A549 treated with RU486 at 1 μM for 4 hours (cell line): ENCODE data around the gene LBHD1. TPM values are rescaled to one million over a fixed set of nuclear protein-coding genes. Genes with fewer than 3 reads are reported as not detected.

ENCODE experiments used
- total RNA-seq: library from RNA; stranded (reverse); fragments of 200-300 nt; extraction: Qiagen RNA extraction; gene quantifications from 5 replicates; pipeline ENCODE4 v1.2.3, GENCODE V29; 2022; ENCODE audit warnings: low read depth

Gene LBHD1
- 5.0 to 5.5 TPM (median 5.2 TPM) in 5 replicates for total RNA-seq

DNA sequence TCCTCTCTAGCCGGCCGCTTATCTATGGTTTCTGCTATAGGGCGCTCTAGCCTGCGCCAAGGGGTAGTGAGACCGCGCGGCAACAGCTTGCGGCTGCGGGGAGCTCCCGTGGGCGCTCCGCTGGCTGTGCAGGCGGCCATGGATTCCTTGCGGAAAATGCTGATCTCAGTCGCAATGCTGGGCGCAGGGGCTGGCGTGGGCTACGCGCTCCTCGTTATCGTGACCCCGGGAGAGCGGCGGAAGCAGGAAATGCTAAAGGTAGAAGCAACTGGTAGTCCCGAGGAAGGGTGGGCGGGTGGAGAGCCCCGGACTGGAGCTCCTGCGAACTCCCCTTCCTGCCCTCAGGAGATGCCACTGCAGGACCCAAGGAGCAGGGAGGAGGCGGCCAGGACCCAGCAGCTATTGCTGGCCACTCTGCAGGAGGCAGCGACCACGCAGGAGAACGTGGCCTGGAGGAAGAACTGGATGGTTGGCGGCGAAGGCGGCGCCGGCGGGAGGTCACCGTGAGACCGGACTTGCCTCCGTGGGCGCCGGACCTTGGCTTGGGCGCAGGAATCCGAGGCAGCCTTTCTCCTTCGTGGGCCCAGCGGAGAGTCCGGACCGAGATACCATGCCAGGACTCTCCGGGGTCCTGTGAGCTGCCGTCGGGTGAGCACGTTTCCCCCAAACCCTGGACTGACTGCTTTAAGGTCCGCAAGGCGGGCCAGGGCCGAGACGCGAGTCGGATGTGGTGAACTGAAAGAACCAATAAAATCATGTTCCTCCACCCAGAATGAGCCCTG, at the start of gene LBHD1, which contains the start of gene UQCC3:
Gene LBHD1 (minus strand): TSS at position 660 of the 782 bp plus-strand sequence. CDS start 2,236 bp downstream, outside the sequence.
Gene UQCC3 (plus strand): TSS at position 66 of the 782 bp plus-strand sequence. CDS start 73 bp downstream, at position 139.

DNA sequence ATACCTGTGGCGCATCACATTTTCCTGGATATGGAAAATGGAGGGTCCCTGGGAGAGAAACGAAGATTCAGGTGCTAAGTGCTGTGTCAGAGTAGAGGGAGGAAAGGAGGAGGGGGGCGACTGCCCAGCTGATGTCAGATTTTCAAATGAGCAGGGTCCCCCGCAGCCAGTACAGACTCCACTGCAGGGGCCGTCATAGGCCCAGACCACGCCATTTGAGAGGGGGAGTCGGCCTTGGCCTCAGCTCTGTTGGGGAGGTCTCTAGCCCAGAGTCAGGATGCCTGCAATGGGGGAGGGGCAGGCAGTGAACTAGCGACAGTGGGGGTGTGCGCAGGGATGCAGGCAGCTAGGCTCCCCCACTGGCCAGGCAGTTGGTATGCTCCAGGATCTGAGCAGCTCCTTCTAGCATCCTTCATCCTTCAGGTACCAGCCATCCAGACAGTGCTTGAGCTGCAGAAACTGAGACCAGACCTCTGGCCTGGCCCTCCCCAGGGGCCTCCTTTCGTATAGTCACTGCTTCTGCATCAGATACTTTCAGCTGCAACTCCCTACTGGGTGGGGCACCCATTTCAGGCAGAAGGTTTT, 35.3 kb upstream of the LBHD1 start, which contains the start of the genes BSCL2 and GNG3:
Gene BSCL2 (minus strand): TSS at position 148 of the 585 bp plus-strand sequence. CDS start 229 bp downstream, outside the sequence.
Gene GNG3 (plus strand): TSS at position 400 of the 585 bp plus-strand sequence. CDS start 620 bp downstream, outside the sequence.

DNA sequence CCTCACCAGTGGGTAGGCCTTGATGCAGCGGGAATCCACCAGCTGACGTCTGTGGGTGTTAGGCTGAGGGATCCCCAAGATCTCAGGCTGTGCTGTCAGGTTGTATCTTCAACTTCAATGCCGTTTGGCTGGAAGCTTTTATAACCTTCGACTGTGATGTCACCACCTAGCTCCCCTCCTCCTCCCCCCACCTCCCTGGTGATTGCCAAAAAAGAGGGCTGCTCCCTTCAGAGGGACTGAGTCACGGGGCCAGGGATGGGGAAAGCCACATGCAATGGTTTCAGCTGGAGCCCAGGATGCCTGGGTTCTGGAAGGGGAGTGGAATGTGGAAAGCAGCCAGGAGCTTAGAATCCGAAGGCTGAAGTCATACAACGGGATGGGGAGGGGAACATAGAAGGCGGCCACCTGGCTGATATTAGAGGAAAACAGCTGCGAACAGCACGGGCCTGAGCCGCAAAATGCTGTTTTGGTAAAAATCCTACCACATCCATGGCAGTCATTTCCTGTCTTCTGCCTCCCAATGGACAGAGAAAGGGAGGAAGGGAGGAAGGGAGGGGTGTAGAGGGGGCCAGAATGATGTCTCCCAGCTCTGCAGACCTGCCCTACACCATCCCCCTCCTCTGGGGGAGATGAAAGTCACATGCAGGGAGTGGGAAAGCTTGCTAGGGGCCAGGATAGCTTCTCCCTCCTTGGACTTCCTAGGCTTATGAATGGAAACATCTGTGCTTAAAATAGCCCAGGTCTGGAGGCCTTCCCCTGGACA, 17.5 kb upstream of the LBHD1 start, which contains the start of gene LRRN4CL:
Gene LRRN4CL (minus strand): TSS at position 110 of the 763 bp plus-strand sequence. CDS start 1,022 bp downstream, outside the sequence.

DNA sequence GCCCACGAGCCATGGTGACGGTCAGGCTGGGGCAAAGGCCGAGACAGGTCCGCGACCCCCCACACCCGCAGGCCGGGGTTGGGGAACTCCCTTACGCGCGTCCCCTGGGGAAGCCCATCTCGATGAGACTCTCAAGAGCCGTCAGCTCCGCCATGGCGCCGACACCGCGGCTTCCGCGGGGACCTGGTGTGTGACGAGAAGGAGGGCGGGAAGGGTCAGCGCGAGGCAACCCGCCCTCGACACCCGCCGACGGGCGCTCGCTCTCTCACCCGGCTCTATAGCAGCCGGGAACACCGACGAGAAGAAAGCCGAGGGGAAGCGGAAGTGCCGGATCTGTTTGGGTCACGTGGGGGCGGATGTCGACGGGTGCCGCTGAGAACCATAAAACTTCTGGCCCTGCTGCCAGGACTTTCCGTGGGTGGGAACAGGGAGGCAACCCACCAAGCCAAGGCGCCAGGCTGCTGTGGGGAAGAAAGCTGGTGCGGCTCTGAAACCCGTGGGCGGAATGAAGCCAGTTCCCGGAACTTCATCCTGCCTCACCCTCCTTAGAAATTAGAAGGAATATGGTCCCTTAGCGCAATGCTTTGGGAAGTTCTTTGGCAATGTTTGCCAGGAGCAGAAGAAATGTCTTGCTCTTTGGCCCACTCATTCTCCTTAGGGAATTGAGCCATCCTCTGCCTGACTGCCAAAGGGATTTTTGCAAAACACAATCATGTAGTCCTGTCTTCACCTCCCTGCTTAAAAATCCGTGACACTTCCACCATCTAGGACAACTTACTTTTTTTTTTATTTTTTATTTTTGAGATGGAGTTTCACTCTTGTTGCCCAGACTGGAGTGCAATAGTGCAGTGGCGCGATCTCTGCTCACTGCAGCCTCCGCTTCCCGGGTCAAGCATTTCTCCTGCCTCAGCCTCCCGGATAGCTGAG, 7.0 kb upstream of the LBHD1 start, which contains the start of gene UBXN1:
Gene UBXN1 (minus strand): TSS at position 304 of the 927 bp plus-strand sequence. CDS start 150 bp downstream, at position 154.

DNA sequence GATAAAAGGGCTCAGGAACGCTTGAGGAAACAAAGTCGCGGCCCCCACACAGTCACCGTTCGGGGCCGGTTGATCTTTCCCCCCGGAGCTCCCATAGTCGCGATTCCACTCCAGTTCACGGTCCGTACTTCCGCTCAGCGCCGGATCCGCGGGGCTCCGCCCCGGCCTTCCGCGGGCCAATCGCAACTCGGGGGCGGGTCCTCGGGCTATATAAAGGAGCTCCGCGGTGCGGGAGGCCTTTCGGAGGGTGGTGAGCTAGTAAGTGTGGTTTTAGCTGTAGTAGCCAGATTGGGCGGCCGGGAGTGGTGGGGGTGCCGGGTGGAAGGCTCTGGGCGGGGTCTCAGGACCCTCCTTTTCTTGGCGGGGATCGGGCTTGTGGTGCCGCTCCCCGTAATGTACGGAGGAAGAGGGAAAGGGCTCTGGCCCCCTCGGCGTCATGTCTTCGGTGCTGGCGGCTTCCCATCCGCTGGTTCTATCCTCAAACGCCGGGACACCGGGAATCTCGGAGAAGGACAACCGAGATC, 6.9 kb downstream of the LBHD1 start, which contains the start of the genes C11orf98 and CSKMT:
Gene C11orf98 (minus strand): TSS at position 136 of the 524 bp plus-strand sequence. CDS start 41 bp downstream, at position 95.
Gene CSKMT (plus strand): TSS at position 238 of the 524 bp plus-strand sequence. CDS start 568 bp downstream, outside the sequence.

DNA sequence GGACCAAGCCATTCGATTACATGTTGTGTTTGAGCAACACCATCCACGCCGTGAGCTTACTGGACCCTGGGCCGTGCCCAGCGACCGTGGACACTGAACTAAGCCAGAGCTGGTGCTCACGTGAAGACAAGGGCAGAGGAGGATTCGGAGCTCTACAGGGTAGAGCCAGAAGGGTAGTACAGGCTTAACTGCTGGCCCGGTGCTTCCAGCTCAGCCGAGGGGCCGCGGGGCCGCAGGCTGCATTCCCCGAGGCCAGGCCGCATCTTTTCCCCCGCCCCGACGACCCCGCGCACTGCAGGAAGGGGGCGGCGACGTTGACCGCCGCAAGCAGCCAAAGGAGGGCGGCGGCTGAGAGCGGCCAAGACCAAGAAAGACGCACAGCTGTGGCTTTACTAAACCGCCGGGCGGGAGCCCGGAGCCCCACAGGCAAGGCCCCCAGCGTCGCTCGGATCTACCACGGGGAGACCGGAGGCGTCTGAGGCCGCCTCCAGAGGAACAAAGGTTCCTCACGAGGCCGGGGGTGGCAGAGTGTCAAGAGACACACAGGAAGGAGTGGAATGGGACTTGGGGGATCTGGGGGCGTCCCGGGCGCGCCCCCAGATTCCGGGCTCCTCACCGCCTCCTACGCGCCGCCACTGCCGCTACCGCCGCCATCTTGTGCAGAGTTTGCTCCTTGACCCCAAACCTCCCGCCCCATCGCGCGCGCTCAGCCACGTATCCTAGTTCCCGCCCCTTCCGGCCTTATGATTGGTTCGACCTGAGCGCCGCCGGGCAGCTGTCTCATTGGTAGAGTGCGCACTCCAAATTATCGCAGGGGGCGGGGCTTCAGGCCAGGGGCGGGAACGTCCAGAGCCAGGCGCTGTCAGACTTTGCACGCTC, 25.9 kb downstream of the LBHD1 start, which contains the start of gene GANAB:
Gene GANAB (minus strand): TSS at position 668 of the 879 bp plus-strand sequence. CDS start 14 bp downstream, at position 654.

DNA sequence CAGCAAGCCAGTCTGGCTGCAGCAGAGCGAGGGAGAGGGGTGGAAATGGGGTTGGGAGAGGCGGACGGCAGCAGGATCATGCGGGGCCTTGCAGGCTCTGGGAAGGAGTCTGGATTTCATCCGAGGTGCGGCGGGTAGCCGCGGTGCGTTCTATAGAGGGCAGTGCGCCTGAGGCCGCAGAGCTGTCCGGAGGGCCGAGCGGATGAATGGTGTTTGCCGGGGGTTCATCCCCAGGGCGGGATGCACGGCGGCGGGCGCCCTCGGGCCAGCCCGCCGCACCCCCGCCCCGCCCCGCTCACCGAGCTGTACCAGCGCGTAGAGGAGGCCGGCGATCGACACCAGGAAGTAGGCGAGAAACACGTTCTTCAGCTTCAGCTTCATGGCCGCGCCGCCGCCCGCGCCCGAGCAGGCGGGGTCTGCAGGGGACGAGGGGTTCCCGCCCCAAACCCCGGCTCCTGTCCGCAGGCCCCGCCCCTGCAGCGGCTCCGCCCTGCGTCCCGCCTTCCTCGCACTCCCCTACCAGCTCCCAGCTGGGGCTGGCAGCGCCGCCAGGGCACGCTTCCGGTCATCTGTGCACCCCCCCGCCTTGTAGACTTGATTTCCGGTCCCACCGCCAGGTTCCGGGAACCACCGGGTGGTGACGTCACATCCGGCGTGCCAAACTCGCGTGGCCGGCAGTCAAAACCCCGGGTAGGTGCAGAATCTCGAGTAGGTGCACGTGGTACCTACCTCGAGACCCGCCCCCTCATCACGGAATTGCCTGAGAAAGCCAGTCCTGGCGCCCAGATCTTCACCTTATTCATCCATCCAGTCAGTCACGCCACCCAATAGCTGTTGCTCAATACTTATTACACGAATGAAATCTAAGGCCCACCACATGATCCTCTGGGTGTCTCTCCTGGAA, 50.2 kb downstream of the LBHD1 start, which contains the start of gene B3GAT3:
Gene B3GAT3 (minus strand): TSS at position 420 of the 904 bp plus-strand sequence. CDS start 39 bp downstream, at position 381.

Other genes with a start within 250 kb of the LBHD1 start
- 186 to 202 TPM (median 195 TPM) in 5 replicates for gene AHNAK, start 125.5 kb downstream of the LBHD1 start, total RNA-seq
- 1,853 to 2,125 TPM (median 1,992 TPM) in 5 replicates for gene EEF1G, start 98.4 kb downstream of the LBHD1 start, total RNA-seq
- 11.5 to 15.8 TPM (median 13.0 TPM) in 5 replicates for gene TUT1, start 80.7 kb downstream of the LBHD1 start, total RNA-seq
- 83.9 to 88.1 TPM (median 84.8 TPM) in 5 replicates for gene MTA2, start 70.4 kb downstream of the LBHD1 start, total RNA-seq
- 15.6 to 28.5 TPM (median 24.4 TPM) in 5 replicates for gene EML3, start 59.5 kb downstream of the LBHD1 start, total RNA-seq
- gene ROM1, start 59.0 kb downstream of the LBHD1 start, total RNA-seq = 2.6 to 4.7 TPM (median 3.8 TPM) in 5 replicates
- gene B3GAT3, start 50.3 kb downstream of the LBHD1 start, total RNA-seq = 38.7 to 56.9 TPM (median 51.6 TPM) in 5 replicates
- 241 to 274 TPM (median 257 TPM) in 5 replicates for gene GANAB, start 25.7 kb downstream of the LBHD1 start, total RNA-seq
- 15.2 to 22.5 TPM (median 21.2 TPM) in 5 replicates for gene INTS5, start 19.0 kb downstream of the LBHD1 start, total RNA-seq
- gene C11orf98, start 7.1 kb downstream of the LBHD1 start, total RNA-seq = 130 to 179 TPM (median 143 TPM) in 5 replicates
- 11.1 to 17.8 TPM (median 15.6 TPM) in 5 replicates for gene CSKMT, start 7.0 kb downstream of the LBHD1 start, total RNA-seq
- gene UQCC3, start 594 bp downstream of the LBHD1 start, total RNA-seq = 24.4 to 38.3 TPM (median 37.7 TPM) in 5 replicates
- gene UBXN1, start 6.8 kb upstream of the LBHD1 start, total RNA-seq = 108 to 131 TPM (median 123 TPM) in 5 replicates
- gene LRRN4CL, start 17.3 kb upstream of the LBHD1 start, total RNA-seq = 0.07 to 0.13 TPM (median 0.13 TPM) in 3 of 5 replicates, not detected in the others
- gene BSCL2, start 35.2 kb upstream of the LBHD1 start, total RNA-seq = 55.6 to 100 TPM (median 73.5 TPM) in 5 replicates
- gene GNG3, start 35.4 kb upstream of the LBHD1 start, total RNA-seq = not detected in 5 replicates
- gene HNRNPUL2, start 55.2 kb upstream of the LBHD1 start, total RNA-seq = 35.2 to 46.4 TPM (median 41.7 TPM) in 5 replicates
- gene TTC9C, start 56.2 kb upstream of the LBHD1 start, total RNA-seq = 29.5 to 36.2 TPM (median 31.1 TPM) in 5 replicates
- gene ZBTB3, start 81.9 kb upstream of the LBHD1 start, total RNA-seq = 1.6 to 2.6 TPM (median 1.8 TPM) in 5 replicates
- gene POLR2G, start 89.3 kb upstream of the LBHD1 start, total RNA-seq = 167 to 202 TPM (median 180 TPM) in 5 replicates
- gene TAF6L, start 99.1 kb upstream of the LBHD1 start, total RNA-seq = 11.5 to 18.4 TPM (median 15.2 TPM) in 5 replicates
- gene TMEM179B, start 115.1 kb upstream of the LBHD1 start, total RNA-seq = 67.2 to 92.9 TPM (median 90.6 TPM) in 5 replicates
- gene TMEM223, start 119.7 kb upstream of the LBHD1 start, total RNA-seq = 18.1 to 30.6 TPM (median 28.2 TPM) in 5 replicates
- 45.5 to 57.5 TPM (median 52.4 TPM) in 5 replicates for gene NXF1, start 133.2 kb upstream of the LBHD1 start, total RNA-seq
- gene STX5, start 159.8 kb upstream of the LBHD1 start, total RNA-seq = 19.1 to 27.8 TPM (median 25.8 TPM) in 5 replicates
- gene TEX54, start 160.6 kb upstream of the LBHD1 start, total RNA-seq = not detected in 5 replicates
- 72.4 to 87.2 TPM (median 85.8 TPM) in 5 replicates for gene WDR74, start 167.3 kb upstream of the LBHD1 start, total RNA-seq
- gene SLC3A2, start 208.6 kb upstream of the LBHD1 start, total RNA-seq = 882 to 1,078 TPM (median 1,030 TPM) in 5 replicates
- 0.05 TPM in 1 of 5 replicates, not detected in the others for gene CHRM1, start 249.1 kb upstream of the LBHD1 start, total RNA-seq